T-helper 1 cell treated with Interleukin-12 subunit alpha and Interleukin-12 subunit beta and Interleukin-4 antibody, amounts not matched to agents 30 μg/mL and 1 μg/mL, for 36 hours (primary cell): ENCODE data around the gene REEP1.

ENCODE experiments used
- H3K27ac Mint-ChIP-seq: one replicate; pipeline ENCODE4 v1.8.0; 2021; ENCODE audit warnings: mild to moderate bottlenecking, mixed read lengths
- H3K27me3 Mint-ChIP-seq: one replicate; pipeline ENCODE4 v1.8.0; 2021; ENCODE audit warnings: low read depth, mixed read lengths
- H3K36me3 Mint-ChIP-seq: one replicate; pipeline ENCODE4 v1.8.0; 2021; ENCODE audit warnings: low read depth, mixed read lengths
- H3K4me1 Mint-ChIP-seq: one replicate; pipeline ENCODE4 v1.8.0; 2021; ENCODE audit warnings: low read depth, mixed read lengths
- H3K4me3 Mint-ChIP-seq: one replicate; pipeline ENCODE4 v1.8.0; 2021; ENCODE audit warnings: mild to moderate bottlenecking, moderate library complexity, mixed read lengths
- H3K9me3 Mint-ChIP-seq: one replicate; pipeline ENCODE4 v1.8.0; 2021; ENCODE audit warnings: mixed read lengths

REEP1 gene

GRCh38 chr2:86305195-86305914 lies 32.1 kb downstream of the REEP1 start:
- H3K36me3 Mint-ChIP-seq: no peaks in the 10 kb centered on the region

GRCh38 chr2:86304416-86304815 lies 33.0 kb downstream of the REEP1 start:
- no peak overlapping the region for H3K27ac Mint-ChIP-seq

More at GRCh38 chr2:86305195-86305914, 32.1 kb downstream of the REEP1 start:
- peaks cover 31% of the 10 kb centered on the region for H3K27me3 Mint-ChIP-seq
- H3K27ac Mint-ChIP-seq: no peak overlapping the region
- H3K4me3 Mint-ChIP-seq: no peak overlapping the region
- H3K9me3 Mint-ChIP-seq: no peaks in the 10 kb centered on the region
- H3K4me1 Mint-ChIP-seq: no peaks in the 10 kb centered on the region

GRCh38 chr2:86302320-86302719 lies 35.1 kb downstream of the REEP1 start:
- Mint-ChIP-seq H3K4me1 (no peaks in the 10 kb centered on the region), H3K4me3 (no peak overlapping the region), H3K36me3 (no peaks in the 10 kb centered on the region), H3K27me3 (peaks cover 40% of the 10 kb centered on the region), H3K9me3 (no peaks in the 10 kb centered on the region), H3K27ac (no peak overlapping the region)

More at GRCh38 chr2:86304416-86304815, 33.0 kb downstream of the REEP1 start:
- Mint-ChIP-seq H3K36me3 (no peaks in the 10 kb centered on the region), H3K9me3 (no peaks in the 10 kb centered on the region), H3K27me3 (peaks cover 37% of the 10 kb centered on the region), H3K4me1 (no peaks in the 10 kb centered on the region), H3K4me3 (no peak overlapping the region)

GRCh38 chr2:86301711-86302202 lies 35.7 kb downstream of the REEP1 start:
- peaks cover 41% of the 10 kb centered on the region for H3K27me3 Mint-ChIP-seq
- no peaks in the 10 kb centered on the region for H3K4me1 Mint-ChIP-seq
- H3K36me3 Mint-ChIP-seq: no peaks in the 10 kb centered on the region
- no peak overlapping the region for H3K4me3 Mint-ChIP-seq
- no peak overlapping the region for H3K27ac Mint-ChIP-seq
- H3K9me3 Mint-ChIP-seq: no peaks in the 10 kb centered on the region

GRCh38 chr2:86301009-86301408 lies 36.4 kb downstream of the REEP1 start:
- Mint-ChIP-seq H3K9me3 (no peaks in the 10 kb centered on the region), H3K27me3 (peaks cover 37% of the 10 kb centered on the region), H3K27ac (no peak overlapping the region), H3K36me3 (no peaks in the 10 kb centered on the region), H3K4me3 (no peak overlapping the region), H3K4me1 (no peaks in the 10 kb centered on the region)

GRCh38 chr2:86300496-86300895 lies 36.9 kb downstream of the REEP1 start:
- Mint-ChIP-seq H3K27ac (no peak overlapping the region), H3K4me1 (no peaks in the 10 kb centered on the region), H3K9me3 (no peaks in the 10 kb centered on the region), H3K4me3 (no peak overlapping the region), H3K36me3 (no peaks in the 10 kb centered on the region), H3K27me3 (peaks cover 32% of the 10 kb centered on the region)

- Mint-ChIP-seq H3K4me3 (no peak overlapping the region), H3K27me3 (peaks cover 29% of the 10 kb centered on the region), H3K27ac (no peak overlapping the region), H3K4me1 (no peaks in the 10 kb centered on the region), H3K36me3 (no peaks in the 10 kb centered on the region), H3K9me3 (no peaks in the 10 kb centered on the region)
Observed at GRCh38 chr2:86298411-86299390, 38.7 kb downstream of the REEP1 start.

GRCh38 chr2:86297382-86298147 lies 39.9 kb downstream of the REEP1 start:
- no peak overlapping the region for H3K27ac Mint-ChIP-seq
- H3K4me1 Mint-ChIP-seq: no peaks in the 10 kb centered on the region
- H3K36me3 Mint-ChIP-seq: no peaks in the 10 kb centered on the region
- peaks cover 29% of the 10 kb centered on the region for H3K27me3 Mint-ChIP-seq
- no peaks in the 10 kb centered on the region for H3K9me3 Mint-ChIP-seq
- H3K4me3 Mint-ChIP-seq: no peak overlapping the region

- Mint-ChIP-seq H3K4me1 (no peaks in the 10 kb centered on the region), H3K27me3 (peaks cover 26% of the 10 kb centered on the region), H3K36me3 (no peaks in the 10 kb centered on the region), H3K4me3 (no peak overlapping the region), H3K9me3 (no peaks in the 10 kb centered on the region), H3K27ac (no peak overlapping the region)
Observed at GRCh38 chr2:86296947-86297346, 40.5 kb downstream of the REEP1 start.

GRCh38 chr2:86295066-86295465 lies 42.4 kb downstream of the REEP1 start:
- no peaks in the 10 kb centered on the region for H3K36me3 Mint-ChIP-seq
- H3K9me3 Mint-ChIP-seq: no peaks in the 10 kb centered on the region
- peaks cover 27% of the 10 kb centered on the region for H3K27me3 Mint-ChIP-seq
- H3K4me1 Mint-ChIP-seq: no peaks in the 10 kb centered on the region
- H3K27ac Mint-ChIP-seq: no peak overlapping the region
- H3K4me3 Mint-ChIP-seq: no peak overlapping the region

- H3K27me3 Mint-ChIP-seq: peaks cover 31% of the 10 kb centered on the region
- no peaks in the 10 kb centered on the region for H3K36me3 Mint-ChIP-seq
- no peak overlapping the region for H3K4me3 Mint-ChIP-seq
- no peak overlapping the region for H3K27ac Mint-ChIP-seq
- H3K4me1 Mint-ChIP-seq: no peaks in the 10 kb centered on the region
- no peaks in the 10 kb centered on the region for H3K9me3 Mint-ChIP-seq
Observed at GRCh38 chr2:86293612-86294011, 43.8 kb downstream of the REEP1 start.

GRCh38 chr2:86292571-86293515 lies 44.6 kb downstream of the REEP1 start:
- Mint-ChIP-seq H3K36me3 (no peaks in the 10 kb centered on the region), H3K4me3 (no peak overlapping the region), H3K27me3 (peaks cover 35% of the 10 kb centered on the region), H3K4me1 (no peaks in the 10 kb centered on the region), H3K27ac (no peak overlapping the region), H3K9me3 (no peaks in the 10 kb centered on the region)

GRCh38 chr2:86291328-86291662 lies 46.1 kb downstream of the REEP1 start:
- Mint-ChIP-seq H3K9me3 (no peaks in the 10 kb centered on the region), H3K27ac (no peak overlapping the region), H3K4me1 (no peaks in the 10 kb centered on the region), H3K27me3 (peaks cover 33% of the 10 kb centered on the region), H3K36me3 (no peaks in the 10 kb centered on the region), H3K4me3 (no peak overlapping the region)
